ENCODE measurements around the gene PITX1. TPM values are rescaled to one million over a fixed set of nuclear protein-coding genes. Genes with fewer than 3 reads are reported as not detected.

The PITX1 gene
- total RNA-seq, 1 donor from 2014 or later, result not detected

- H3K27me3 Mint-ChIP-seq (ENCODE audit: low read depth), result peaks cover 97% of the 10 kb centered on the region
- no peak overlapping the region for H3K4me3 Mint-ChIP-seq
- no peak overlapping the region for H3K27ac Mint-ChIP-seq (ENCODE audit: unreplicated experiment)
- no peaks in the 10 kb centered on the region for H3K9me3 Mint-ChIP-seq
- DNase-seq (ENCODE audit: low read depth, low spot score), result no peak
- no peaks in the 10 kb centered on the region for H3K4me1 Mint-ChIP-seq
- H3K36me3 Mint-ChIP-seq (ENCODE audit: low read depth), result no peaks in the 10 kb centered on the region
- no peak for TF ChIP-seq CTCF (conservative IDR thresholded peaks at IDR 0.05)
Observed at GRCh38 chr5:135051872-135052271, 17.8 kb upstream of the PITX1 start.

- no peak for TF ChIP-seq CTCF (conservative IDR thresholded peaks at IDR 0.05)
- H3K27me3 Mint-ChIP-seq (ENCODE audit: low read depth), result peaks cover 97% of the 10 kb centered on the region
- H3K9me3 Mint-ChIP-seq, result no peaks in the 10 kb centered on the region
- H3K27ac Mint-ChIP-seq (ENCODE audit: unreplicated experiment), result no peak overlapping the region
- DNase-seq (ENCODE audit: low read depth, low spot score), result no peak
- no peaks in the 10 kb centered on the region for H3K36me3 Mint-ChIP-seq (ENCODE audit: low read depth)
- H3K4me1 Mint-ChIP-seq, result no peaks in the 10 kb centered on the region
- no peak overlapping the region for H3K4me3 Mint-ChIP-seq
Observed at GRCh38 chr5:135051399-135051798, 17.4 kb upstream of the PITX1 start.

GRCh38 chr5:135050244-135050767 is 16.3 kb upstream of the PITX1 start:
- no peaks in the 10 kb centered on the region for H3K36me3 Mint-ChIP-seq (ENCODE audit: low read depth)
- H3K9me3 Mint-ChIP-seq, result no peaks in the 10 kb centered on the region
- H3K4me3 Mint-ChIP-seq, result no peak overlapping the region
- H3K4me1 Mint-ChIP-seq, result no peaks in the 10 kb centered on the region
- H3K27me3 Mint-ChIP-seq (ENCODE audit: low read depth), result peaks cover 97% of the 10 kb centered on the region
- H3K27ac Mint-ChIP-seq (ENCODE audit: unreplicated experiment), result no peak overlapping the region
- no peak for DNase-seq (ENCODE audit: low read depth, low spot score)
- no peak for TF ChIP-seq CTCF (conservative IDR thresholded peaks at IDR 0.05)

- no peak for TF ChIP-seq CTCF (conservative IDR thresholded peaks at IDR 0.05)
Observed at GRCh38 chr5:135048930-135049329, 14.9 kb upstream of the PITX1 start.

GRCh38 chr5:135048286-135048685 is 14.3 kb upstream of the PITX1 start:
- TF ChIP-seq CTCF (conservative IDR thresholded peaks at IDR 0.05), result no peak
- H3K9me3 Mint-ChIP-seq, result no peaks in the 10 kb centered on the region
- DNase-seq (ENCODE audit: low read depth, low spot score), result no peak
- H3K4me1 Mint-ChIP-seq, result no peaks in the 10 kb centered on the region
- H3K36me3 Mint-ChIP-seq (ENCODE audit: low read depth), result no peaks in the 10 kb centered on the region
- peaks cover 98% of the 10 kb centered on the region for H3K27me3 Mint-ChIP-seq (ENCODE audit: low read depth)
- no peak overlapping the region for H3K27ac Mint-ChIP-seq (ENCODE audit: unreplicated experiment)
- H3K4me3 Mint-ChIP-seq, result no peak overlapping the region

More at GRCh38 chr5:135048930-135049329, 14.9 kb upstream of the PITX1 start:
- no peaks in the 10 kb centered on the region for H3K9me3 Mint-ChIP-seq
- H3K36me3 Mint-ChIP-seq (ENCODE audit: low read depth), result no peaks in the 10 kb centered on the region
- H3K4me1 Mint-ChIP-seq, result no peaks in the 10 kb centered on the region
- DNase-seq (ENCODE audit: low read depth, low spot score), result no peak
- no peak overlapping the region for H3K27ac Mint-ChIP-seq (ENCODE audit: unreplicated experiment)
- no peak overlapping the region for H3K4me3 Mint-ChIP-seq
- peaks cover 98% of the 10 kb centered on the region for H3K27me3 Mint-ChIP-seq (ENCODE audit: low read depth)

GRCh38 chr5:135047347-135047695 is 13.3 kb upstream of the PITX1 start:
- H3K9me3 Mint-ChIP-seq, result no peaks in the 10 kb centered on the region
- no peak for DNase-seq (ENCODE audit: low read depth, low spot score)
- no peak overlapping the region for H3K4me3 Mint-ChIP-seq
- H3K27me3 Mint-ChIP-seq (ENCODE audit: low read depth), result peaks cover 98% of the 10 kb centered on the region
- TF ChIP-seq CTCF (conservative IDR thresholded peaks at IDR 0.05), result no peak
- H3K27ac Mint-ChIP-seq (ENCODE audit: unreplicated experiment), result no peak overlapping the region
- no peaks in the 10 kb centered on the region for H3K4me1 Mint-ChIP-seq
- no peaks in the 10 kb centered on the region for H3K36me3 Mint-ChIP-seq (ENCODE audit: low read depth)

Data from neural crest cell (in vitro differentiated cells).